Adrenal gland (tissue), 19 donors: ENCODE results near the gene KIAA1210. TPM values are rescaled to one million over a fixed set of nuclear protein-coding genes. Genes with fewer than 3 reads are reported as not detected.

ENCODE experiments used
- DNase-seq, 7 donors: peaks; one replicate each; pipeline ENCODE4 v3.0.0-alpha.2; 2019 to 2020
- H3K27ac ChIP-seq, 5 donors: fragments of 200-600 bp; sonication (generic) in 4 of 5; 1 replicate in 3 of 5; 2 replicates in 2 of 5; pipeline versions ENCODE4 v1.5.1 to v1.8.0; 2016 to 2020; ENCODE audit warnings: mild to moderate bottlenecking in 1 of 5
- H3K27me3 ChIP-seq: fragments of 200-600 bp; 2 replicates; pipeline ENCODE4 v1.8.0; 2021
- H3K36me3 ChIP-seq, 2 donors: fragments of 200-600 bp; replicated peaks in 1 of 2; 1 replicate in 1 of 2; 2 replicates in 1 of 2; pipeline versions ENCODE4 v1.5.1 to v1.8.0; 2018 to 2022
- H3K4me1 ChIP-seq, 2 donors: fragments of 200-600 bp; replicated peaks in 1 of 2; 1 replicate in 1 of 2; 2 replicates in 1 of 2; pipeline versions ENCODE4 v1.5.1 to v1.8.0; 2018 to 2021
- H3K4me3 ChIP-seq, 4 donors: fragments of 200-600 bp; sonication (generic) in 3 of 4; one replicate each; pipeline ENCODE4 v1.5.1; 2016 to 2018
- H3K9me3 ChIP-seq, 3 donors: fragments of 200-600 bp; sonication (generic) in 1 of 3; replicated peaks in 1 of 3; 1 replicate in 2 of 3; 2 replicates in 1 of 3; pipeline versions ENCODE4 v1.5.1 to v1.8.0; 2016 to 2021
- POLR2A ChIP-seq, 2 donors: fragments of 450-650 bp; IDR thresholded peaks; one replicate each; pipeline ENCODE4 v1.6.1; 2017; ENCODE audit warnings: antibody characterized with exemption in 2 of 2, mild to moderate bottlenecking in 2 of 2, moderate library complexity in 1 of 2
- WGBS, 4 donors: extraction: QIAGEN DNeasy Blood & Tissue Kit in 2 of 4; methylation state at CpG; one replicate each; pipeline versions ENCODE4 v1.1.5 to v1.1.7; 2013 to 2017; 5-methylcytosine and 5-hydroxymethylcytosine counted together
- intact Hi-C, 2 donors: fragments of 100-400 bp; cut with DNase I; formaldehyde crosslinking; loops; one replicate each; pipeline versions ENCODE4 v1.14.1 to v1.15.0; 2022 to 2023
- long read RNA-seq, 10 donors: library from polyadenylated mRNA in 3 of 10; unstranded in 2 of 10; stranded (forward) in 1 of 10; transcript quantifications; one replicate each; pipeline ENCODE4 v2.0.0 and lab custom pipeline, GENCODE V29; 2021 to 2026
- polyA plus RNA-seq, 3 donors: library from polyadenylated mRNA; stranded (reverse); fragments of 200-250 nt in 2 of 3; fragments of 350-450 nt in 1 of 3; fragmentation: Illumina TruSeq in 1 of 3; extraction: RNeasy Lipid Tissue Mini Kit (QIAGEN cat#74804) in 1 of 3; gene quantifications; one replicate each; pipeline ENCODE4 v1.2.3, GENCODE V29; 2013 to 2014
- total RNA-seq, 9 donors: library from RNA; depleted of rRNA in 4 of 9; stranded (reverse); fragments of >200 nt in 4 of 9; fragments of 120-200 nt in 1 of 9; fragmentation: NEBNext Ultra II Directional in 1 of 9; extraction: Animal tissue kit (Norgen Biotek cat#: 25700) in 1 of 9; gene quantifications; one replicate each; pipeline versions ENCODE4 v1.1.0 to v1.2.4, GENCODE V29; 2013 to 2023
- TF ChIP-seq, protein P1 (sequence below), 6 experiments: fragments of 450-650 bp in 4 of 6; fragments of 200-600 bp in 2 of 6; sonication (generic) in 1 of 6; IDR thresholded peaks; 1 replicate in 5 of 6; 2 replicates in 1 of 6; pipeline versions ENCODE4 v1.5.1 to v1.8.0; 2016 to 2021; ENCODE audit warnings: antibody characterized with exemption in 6 of 6, mild to moderate bottlenecking in 2 of 6, moderate library complexity in 1 of 6
- donor health status: healthy with polysubstance abuse.
- donor health status: Bipolar disorder and iron deficiency.
- donor health status: DM: yes; HTN: yes; CAD: no.
- donor health status: DM: no; HTN: no; CAD: no.
- donor health status: DM: no; HTN: no; CAD: no.
- donor health status: DM: yes; HTN: yes; CAD: no.

The KIAA1210 gene
- total RNA-seq: 10 to 100 TPM in 2 of 9 donors, 1 to 10 TPM in 4, under 1 TPM in 3; 0.56 to 12.9 (median 3.2) TPM
- polyA plus RNA-seq: 1 to 10 TPM; 1.9 to 3.1 (median 2.3) TPM
- long read RNA-seq, donor 1: 0 reads
- long read RNA-seq, donor 2: 0 reads
- long read RNA-seq, donor 3: 0 reads
- long read RNA-seq, donor 4, partial matches to known transcripts: 0 of 2 reads
- long read RNA-seq, donor 4, other reads (novel, unspliced or antisense): 2 of 2 reads
- long read RNA-seq, donor 5: 0 reads
- long read RNA-seq, donor 6: 0 reads
- long read RNA-seq, donor 7: 0 reads
- long read RNA-seq, donor 8: 0 reads
- long read RNA-seq, donor 9: 0 reads
- long read RNA-seq, donor 10: 0 reads

DNA sequence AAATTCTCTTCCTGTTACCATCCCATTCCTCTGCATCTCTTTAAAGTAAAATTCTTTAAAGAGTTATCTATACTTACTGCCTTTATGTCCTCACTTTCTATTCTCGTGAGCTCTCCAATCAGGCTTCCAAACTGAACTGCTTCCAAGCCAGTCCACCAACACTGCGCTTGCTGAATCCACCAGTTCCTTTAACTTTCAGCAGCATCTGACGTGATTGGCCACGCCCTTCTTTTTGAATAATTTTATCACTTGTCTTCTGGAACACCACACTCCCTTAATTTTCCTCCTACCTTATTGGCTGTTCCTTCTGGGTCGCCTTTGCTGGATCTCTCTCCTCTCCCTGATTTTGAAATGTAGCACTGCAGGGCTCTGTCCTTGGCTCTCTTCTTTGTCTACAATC is at the start of gene KIAA1210:
TSS of gene KIAA1210 (minus strand) at position 163 of the 400 bp plus-strand sequence. CDS start 4,170 bp downstream, outside the sequence.
- H3K27me3 ChIP-seq: peaks cover 6% of the 10 kb centered on the region
- DNase-seq: no peak
- 42 to 81% (median 62%) methylated on average over 5 of the region's 5 CpGs for WGBS, 4 donors
- TF ChIP-seq, protein P1, sequence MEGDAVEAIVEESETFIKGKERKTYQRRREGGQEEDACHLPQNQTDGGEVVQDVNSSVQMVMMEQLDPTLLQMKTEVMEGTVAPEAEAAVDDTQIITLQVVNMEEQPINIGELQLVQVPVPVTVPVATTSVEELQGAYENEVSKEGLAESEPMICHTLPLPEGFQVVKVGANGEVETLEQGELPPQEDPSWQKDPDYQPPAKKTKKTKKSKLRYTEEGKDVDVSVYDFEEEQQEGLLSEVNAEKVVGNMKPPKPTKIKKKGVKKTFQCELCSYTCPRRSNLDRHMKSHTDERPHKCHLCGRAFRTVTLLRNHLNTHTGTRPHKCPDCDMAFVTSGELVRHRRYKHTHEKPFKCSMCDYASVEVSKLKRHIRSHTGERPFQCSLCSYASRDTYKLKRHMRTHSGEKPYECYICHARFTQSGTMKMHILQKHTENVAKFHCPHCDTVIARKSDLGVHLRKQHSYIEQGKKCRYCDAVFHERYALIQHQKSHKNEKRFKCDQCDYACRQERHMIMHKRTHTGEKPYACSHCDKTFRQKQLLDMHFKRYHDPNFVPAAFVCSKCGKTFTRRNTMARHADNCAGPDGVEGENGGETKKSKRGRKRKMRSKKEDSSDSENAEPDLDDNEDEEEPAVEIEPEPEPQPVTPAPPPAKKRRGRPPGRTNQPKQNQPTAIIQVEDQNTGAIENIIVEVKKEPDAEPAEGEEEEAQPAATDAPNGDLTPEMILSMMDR (IDR thresholded peaks at IDR 0.05): no peak
- H3K27ac ChIP-seq: no peak within 1 kb of the TSS
- H3K4me3 ChIP-seq: no peak within 1 kb of the TSS
- no peaks in the 10 kb centered on the region for H3K36me3 ChIP-seq
- no peaks in the 10 kb centered on the region for H3K4me1 ChIP-seq
- intact Hi-C loops: no loop called here
- H3K9me3 ChIP-seq: no peaks in the 10 kb centered on the region

DNA sequence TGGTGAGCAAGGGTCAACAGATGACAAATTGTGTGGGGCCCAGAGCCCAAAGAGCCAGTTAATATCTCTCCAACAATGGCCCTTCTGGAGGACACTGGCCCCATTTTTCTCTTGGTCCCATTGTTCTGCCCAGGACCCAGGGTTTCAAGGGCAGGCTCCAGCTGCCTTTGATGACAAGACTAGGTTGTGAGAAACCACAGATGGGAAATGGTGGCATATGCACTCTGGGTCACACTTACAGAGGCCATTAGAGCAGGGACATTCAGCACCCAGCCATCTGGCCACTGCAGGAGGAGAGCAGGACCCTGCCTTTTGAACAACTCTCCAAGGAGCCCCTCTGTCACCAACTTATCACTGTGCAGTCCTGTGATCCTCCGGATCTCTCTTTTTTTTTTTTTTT is 49.7 kb upstream of the KIAA1210 start:
- no peak for TF ChIP-seq POLR2A (IDR thresholded peaks at IDR 0.05)
- TF ChIP-seq, protein P1 (IDR thresholded peaks at IDR 0.05): no peak
- Histone ChIP-seq H3K27me3 (no peaks in the 10 kb centered on the region), H3K4me1 (no peaks in the 10 kb centered on the region), H3K4me3 (no peak overlapping the region), H3K36me3 (no peaks in the 10 kb centered on the region), H3K9me3 (no peaks in the 10 kb centered on the region), H3K27ac (no peak overlapping the region)
- no peak for DNase-seq
- WGBS, 4 donors: 45 to 83% (median 66%) methylated on average over 1 of the region's 1 CpG
- intact Hi-C loops: no loop called here

DNA sequence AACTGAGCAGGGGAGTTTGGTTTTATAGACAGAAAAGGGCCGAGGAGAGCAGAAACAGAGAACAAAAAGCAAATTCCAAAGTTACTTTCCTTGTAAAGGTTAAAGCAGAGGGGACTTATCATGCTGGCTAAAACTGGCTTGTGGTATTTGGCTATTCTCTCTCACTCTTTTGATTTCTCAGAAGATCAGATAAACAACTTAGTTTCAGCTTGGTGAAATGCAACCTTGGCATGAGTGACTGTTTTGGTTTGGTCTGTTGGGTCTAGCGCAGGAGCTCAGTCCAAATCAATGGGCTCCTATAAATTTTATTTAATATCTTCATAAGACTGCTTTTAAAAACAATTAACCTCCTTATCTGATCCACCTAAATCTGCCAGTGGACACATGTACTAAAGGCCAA is 47.3 kb upstream of the KIAA1210 start:
- no peaks in the 10 kb centered on the region for H3K36me3 ChIP-seq
- H3K27me3 ChIP-seq: no peaks in the 10 kb centered on the region
- no peaks in the 10 kb centered on the region for H3K9me3 ChIP-seq
- H3K27ac ChIP-seq: no peak overlapping the region
- TF ChIP-seq POLR2A (IDR thresholded peaks at IDR 0.05): no peak
- TF ChIP-seq, protein P1 (IDR thresholded peaks at IDR 0.05): no peak
- DNase-seq: no peak
- no peak overlapping the region for H3K4me3 ChIP-seq
- no peaks in the 10 kb centered on the region for H3K4me1 ChIP-seq
- WGBS, 4 donors: 18 to 56% (median 48%) methylated on average over 2 of the region's 2 CpGs
- intact Hi-C loops: no loop called here

DNA sequence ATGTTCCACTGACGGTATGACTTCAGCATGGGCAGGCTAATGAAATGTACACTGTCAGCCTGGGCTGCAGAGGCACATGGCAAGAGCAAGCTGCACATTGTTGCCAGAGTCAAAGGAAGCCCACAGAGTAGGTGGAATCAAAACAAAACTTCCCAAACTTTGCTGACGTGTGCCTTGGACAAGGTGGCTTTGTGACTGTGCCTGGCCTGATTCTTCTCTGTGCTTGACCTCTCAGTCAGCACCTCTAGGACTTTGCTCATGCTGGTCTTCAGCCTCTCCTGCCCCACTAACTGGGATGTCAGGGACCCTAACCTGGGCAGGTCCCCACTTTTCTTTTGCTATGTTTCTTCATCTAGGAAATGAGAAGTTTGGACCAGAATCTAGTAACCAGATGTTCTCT is 40.5 kb upstream of the KIAA1210 start:
- TF ChIP-seq POLR2A (IDR thresholded peaks at IDR 0.05): no peak
- H3K27me3 ChIP-seq: no peaks in the 10 kb centered on the region
- no peak overlapping the region for H3K4me3 ChIP-seq
- H3K36me3 ChIP-seq: no peaks in the 10 kb centered on the region
- H3K9me3 ChIP-seq: no peaks in the 10 kb centered on the region
- no peak overlapping the region for H3K27ac ChIP-seq
- intact Hi-C loops: no loop called here
- no peaks in the 10 kb centered on the region for H3K4me1 ChIP-seq
- WGBS, 4 donors: 27 to 67% (median 48%) methylated on average over 1 to 2 of the region's 2 CpGs
- no peak for DNase-seq

- no peak for TF ChIP-seq POLR2A (IDR thresholded peaks at IDR 0.05)
- TF ChIP-seq, protein P1 (IDR thresholded peaks at IDR 0.05): no peak
- Histone ChIP-seq H3K27me3 (peaks cover 39% of the 10 kb centered on the region), H3K9me3 (no peaks in the 10 kb centered on the region), H3K36me3 (no peaks in the 10 kb centered on the region), H3K27ac (no peak overlapping the region), H3K4me3 (no peak overlapping the region), H3K4me1 (no peaks in the 10 kb centered on the region)
- WGBS, 4 donors: 49 to 64% (median 54%) methylated on average over 3 of the region's 3 CpGs
- intact Hi-C loops: no loop called here
- no peak for DNase-seq
These were observed 30.6 kb upstream of the KIAA1210 start for GRCh38 chrX:119158226-119158625.
